Measurements from ENCODE around the gene CNOT6.
"Not testable (repeated sequence)": the region's sequence is repeated elsewhere in the genome, so short reads cannot be mapped to it uniquely, and the experiment has no call there.

Gene CNOT6

DNA sequence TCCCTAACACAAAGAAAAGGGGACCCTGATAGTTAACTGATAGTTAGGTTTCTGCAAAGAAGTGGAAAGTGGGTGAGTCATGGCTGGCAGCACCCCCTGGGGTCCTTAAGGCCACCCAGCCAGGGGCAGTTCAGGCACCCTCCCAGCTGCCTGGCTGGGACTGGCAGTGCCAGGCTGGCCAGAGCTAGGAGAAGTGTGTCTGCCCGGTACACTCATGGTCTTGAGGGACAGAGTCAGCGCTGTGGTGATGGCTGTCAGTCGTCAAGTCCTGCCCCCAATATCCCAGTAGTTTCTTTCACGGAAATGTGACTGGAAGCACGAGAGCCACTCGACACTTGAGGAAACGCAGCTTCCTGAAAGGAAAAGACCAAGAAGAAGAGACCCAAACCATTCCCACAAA is 22.3 kb upstream of the CNOT6 start:
- DNase-seq (ENCODE audit: low read depth), result no peak
- TF ChIP-seq, protein P1, sequence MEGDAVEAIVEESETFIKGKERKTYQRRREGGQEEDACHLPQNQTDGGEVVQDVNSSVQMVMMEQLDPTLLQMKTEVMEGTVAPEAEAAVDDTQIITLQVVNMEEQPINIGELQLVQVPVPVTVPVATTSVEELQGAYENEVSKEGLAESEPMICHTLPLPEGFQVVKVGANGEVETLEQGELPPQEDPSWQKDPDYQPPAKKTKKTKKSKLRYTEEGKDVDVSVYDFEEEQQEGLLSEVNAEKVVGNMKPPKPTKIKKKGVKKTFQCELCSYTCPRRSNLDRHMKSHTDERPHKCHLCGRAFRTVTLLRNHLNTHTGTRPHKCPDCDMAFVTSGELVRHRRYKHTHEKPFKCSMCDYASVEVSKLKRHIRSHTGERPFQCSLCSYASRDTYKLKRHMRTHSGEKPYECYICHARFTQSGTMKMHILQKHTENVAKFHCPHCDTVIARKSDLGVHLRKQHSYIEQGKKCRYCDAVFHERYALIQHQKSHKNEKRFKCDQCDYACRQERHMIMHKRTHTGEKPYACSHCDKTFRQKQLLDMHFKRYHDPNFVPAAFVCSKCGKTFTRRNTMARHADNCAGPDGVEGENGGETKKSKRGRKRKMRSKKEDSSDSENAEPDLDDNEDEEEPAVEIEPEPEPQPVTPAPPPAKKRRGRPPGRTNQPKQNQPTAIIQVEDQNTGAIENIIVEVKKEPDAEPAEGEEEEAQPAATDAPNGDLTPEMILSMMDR (IDR thresholded peaks at IDR 0.05; ENCODE audit: insufficient read depth, low read depth, low read length, missing control alignments), result no peak
- H3K4me3 ChIP-seq (ENCODE audit: low read depth, low read length), result no peak overlapping the region

DNA sequence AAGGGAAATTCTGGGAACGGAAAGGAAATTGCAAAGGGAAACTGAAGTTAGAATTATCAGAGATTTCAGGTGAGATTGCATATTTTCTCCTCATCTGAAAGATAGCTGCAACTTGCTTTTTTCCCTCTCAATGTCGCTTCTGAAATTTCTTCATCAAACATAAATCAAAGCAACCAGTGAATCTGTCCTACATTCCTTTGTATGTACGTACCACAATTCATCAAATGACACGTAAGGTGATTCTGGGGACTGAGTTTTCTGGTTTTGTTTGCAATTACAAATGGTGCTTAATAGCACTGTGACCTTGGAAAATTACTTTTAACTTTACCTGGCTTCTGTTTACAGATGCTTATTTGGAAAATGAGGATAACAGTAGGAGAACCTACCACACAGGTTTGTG is 21.9 kb upstream of the CNOT6 start:
- no peak overlapping the region for H3K4me3 ChIP-seq (ENCODE audit: low read depth, low read length)
- TF ChIP-seq, protein P1 (IDR thresholded peaks at IDR 0.05; ENCODE audit: insufficient read depth, low read depth, low read length, missing control alignments), result no peak
- DNase-seq (ENCODE audit: low read depth), result no peak

DNA sequence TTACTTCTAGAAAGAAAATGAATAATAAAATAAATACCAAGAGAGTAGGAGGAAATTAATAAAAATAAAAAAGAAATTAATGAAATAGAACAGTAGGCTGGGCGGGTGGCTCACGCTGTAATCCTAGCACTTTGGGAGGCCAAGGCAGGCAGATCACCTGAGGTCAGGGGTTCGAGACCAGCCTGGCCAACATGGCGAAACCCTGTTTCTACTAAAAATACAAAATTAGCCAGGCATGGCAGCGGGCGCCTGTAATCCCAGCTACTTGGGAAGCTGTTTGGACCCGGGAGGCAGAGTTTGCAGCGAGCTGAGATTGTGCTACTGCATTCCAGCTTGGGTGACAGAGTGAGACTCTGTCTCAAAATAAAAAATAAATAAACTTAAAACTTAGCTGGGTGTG is 20.8 kb upstream of the CNOT6 start:
- not testable (repeated sequence) for DNase-seq (ENCODE audit: low read depth); H3K4me3 ChIP-seq (ENCODE audit: low read depth, low read length)

DNA sequence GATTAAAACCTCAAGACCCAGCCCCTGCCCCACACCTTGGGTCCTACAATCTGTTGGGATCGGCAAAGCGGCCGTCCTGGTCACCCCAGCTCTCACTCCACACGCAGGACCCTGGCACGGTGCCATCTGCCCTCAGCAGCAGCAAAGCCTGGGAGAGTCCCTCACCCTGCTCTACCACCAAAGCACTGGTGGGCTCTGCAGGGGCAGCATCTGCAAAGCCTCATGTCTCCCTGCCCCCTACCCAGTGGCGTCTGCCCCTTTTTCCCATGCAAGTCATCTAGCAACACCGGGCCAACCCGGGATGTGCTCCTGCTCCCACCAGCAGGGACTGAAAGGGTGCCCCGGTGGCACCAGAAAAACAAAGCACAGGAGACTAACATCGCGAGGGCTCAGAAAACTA is 19.6 kb upstream of the CNOT6 start:
- H3K4me3 ChIP-seq (ENCODE audit: low read depth, low read length), result no peak overlapping the region
- DNase-seq (ENCODE audit: low read depth), result no peak
- TF ChIP-seq, protein P1 (IDR thresholded peaks at IDR 0.05; ENCODE audit: insufficient read depth, low read depth, low read length, missing control alignments), result no peak

DNA sequence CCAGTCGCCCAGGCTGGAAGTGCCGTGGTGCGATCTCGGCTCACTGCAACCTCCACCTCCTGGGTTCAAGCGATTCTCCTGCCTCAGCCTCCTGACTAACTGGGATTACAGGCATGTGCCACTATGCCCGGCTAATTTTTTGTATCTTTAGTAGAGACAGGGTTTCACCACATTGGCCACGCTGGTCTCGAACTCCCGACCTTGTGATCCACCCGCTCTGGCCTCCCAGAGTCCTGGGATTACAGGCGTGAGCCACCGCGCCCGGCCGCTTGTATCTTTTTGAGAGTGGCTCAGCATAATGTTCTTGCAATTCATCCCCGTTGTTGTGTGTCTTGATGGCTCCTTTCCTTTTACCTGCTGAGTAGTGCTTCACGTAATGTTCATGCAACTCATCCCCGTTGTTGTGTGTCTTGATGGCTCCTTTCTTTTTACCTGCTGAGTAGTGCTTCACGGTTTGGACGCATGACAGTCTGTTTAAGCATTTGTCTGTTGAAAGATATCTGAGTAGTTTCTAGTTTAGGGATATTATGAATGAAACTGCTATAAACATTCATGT is 18.1 kb upstream of the CNOT6 start:
- not testable (repeated sequence) for H3K4me3 ChIP-seq (ENCODE audit: low read depth, low read length); DNase-seq (ENCODE audit: low read depth)

DNA sequence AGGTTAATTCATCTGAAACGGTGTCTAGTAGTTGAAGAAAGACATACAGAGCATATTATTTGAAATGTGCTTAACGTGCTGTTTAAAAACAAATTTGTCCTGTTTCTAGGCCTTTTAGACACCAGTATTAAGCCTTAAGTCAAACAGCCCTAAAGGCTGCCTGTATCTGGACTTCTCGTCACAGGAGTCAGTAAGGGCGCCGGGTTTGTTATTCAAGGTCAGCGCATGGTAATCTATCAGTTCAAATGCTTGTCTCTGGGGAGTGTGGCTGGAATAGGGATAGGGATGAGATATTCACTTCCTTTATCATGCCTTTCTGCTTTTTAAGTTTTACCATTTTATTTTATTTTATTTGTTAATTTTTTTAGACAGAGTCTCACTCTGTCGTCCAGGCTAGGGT is 9.4 kb upstream of the CNOT6 start:
- no peak overlapping the region for H3K4me3 ChIP-seq (ENCODE audit: low read depth, low read length)
- no peak for DNase-seq (ENCODE audit: low read depth)
- TF ChIP-seq, protein P1 (IDR thresholded peaks at IDR 0.05; ENCODE audit: insufficient read depth, low read depth, low read length, missing control alignments), result no peak

DNA sequence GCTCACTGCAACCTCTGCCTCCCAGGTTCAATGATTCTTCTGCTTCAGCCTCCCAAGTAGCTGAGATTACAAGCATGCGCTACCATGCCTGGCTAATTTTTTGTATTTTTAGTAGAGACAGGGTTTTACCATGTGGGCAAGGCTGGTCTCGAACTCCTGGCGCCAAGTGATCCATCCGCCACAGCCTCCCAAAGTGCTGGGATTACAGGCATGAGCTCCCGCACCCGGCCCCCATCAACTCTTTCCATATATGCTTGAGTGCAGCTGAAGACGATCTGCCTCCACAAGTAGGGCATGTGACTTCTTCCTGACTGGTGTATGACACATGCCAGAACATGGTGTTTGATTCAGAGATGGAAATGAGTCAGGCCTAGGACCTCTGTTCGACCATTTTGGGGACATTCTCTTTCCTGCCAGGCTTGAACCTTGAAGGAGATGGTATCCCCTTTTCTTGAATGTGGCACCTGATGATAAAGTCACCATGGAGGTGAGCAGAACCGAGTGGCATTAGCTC is 7.5 kb upstream of the CNOT6 start:
- TF ChIP-seq, protein P1 (IDR thresholded peaks at IDR 0.05; ENCODE audit: insufficient read depth, low read depth, low read length, missing control alignments), result no peak
- no peak for DNase-seq (ENCODE audit: low read depth)
- no peak overlapping the region for H3K4me3 ChIP-seq (ENCODE audit: low read depth, low read length)

DNA sequence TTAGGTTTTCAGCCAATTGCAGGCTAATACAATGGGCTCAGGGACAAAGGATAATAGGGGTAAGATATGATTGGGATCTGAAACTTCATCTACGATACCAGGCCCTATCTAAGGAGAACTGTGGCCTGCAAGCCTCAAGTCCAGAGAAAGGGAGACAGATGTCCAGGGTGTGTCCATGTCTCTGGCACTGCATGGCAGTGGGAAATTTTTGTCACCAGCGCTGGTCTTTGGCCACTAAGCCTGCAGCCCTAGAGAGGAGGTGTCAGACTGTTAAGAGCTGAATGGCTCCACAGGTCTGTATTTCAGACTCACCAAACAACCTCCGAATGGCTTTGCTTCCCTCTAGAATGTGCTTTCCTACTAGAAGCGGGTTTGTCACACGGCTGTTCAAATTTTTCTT is 6.6 kb upstream of the CNOT6 start:
- no peak for DNase-seq (ENCODE audit: low read depth)
- H3K4me3 ChIP-seq (ENCODE audit: low read depth, low read length), result no peak overlapping the region
- TF ChIP-seq, protein P1 (IDR thresholded peaks at IDR 0.05; ENCODE audit: insufficient read depth, low read depth, low read length, missing control alignments), result no peak

Data from GM12865 (cell line).